Stimulated activated naive CD8-positive, alpha-beta T cell treated with anti-CD3 and anti-CD28 coated beads, Interleukin-15, Interleukin-2, amounts not matched to agents 100 U/mL and 50 U/mL, for 24 hours (primary cell): Measurements from ENCODE around the gene CFB.
A peak's percentile ranks its signal among the peaks of the same experiment; 100 is the strongest.

Experiments used
- ATAC-seq: fragments of 150-1000 bp; cut with Tn5 transposase; one replicate; pipeline ENCODE4 v1.10.0; 2021
- DNase-seq: peaks from one replicate; pipeline ENCODE4 v3.0.0; 2021

The CFB gene

GRCh38 chr6:31948753-31949413 lies 3.0 kb downstream of the CFB start:
- DNase-seq, result no peak
- no peak for ATAC-seq

DNA sequence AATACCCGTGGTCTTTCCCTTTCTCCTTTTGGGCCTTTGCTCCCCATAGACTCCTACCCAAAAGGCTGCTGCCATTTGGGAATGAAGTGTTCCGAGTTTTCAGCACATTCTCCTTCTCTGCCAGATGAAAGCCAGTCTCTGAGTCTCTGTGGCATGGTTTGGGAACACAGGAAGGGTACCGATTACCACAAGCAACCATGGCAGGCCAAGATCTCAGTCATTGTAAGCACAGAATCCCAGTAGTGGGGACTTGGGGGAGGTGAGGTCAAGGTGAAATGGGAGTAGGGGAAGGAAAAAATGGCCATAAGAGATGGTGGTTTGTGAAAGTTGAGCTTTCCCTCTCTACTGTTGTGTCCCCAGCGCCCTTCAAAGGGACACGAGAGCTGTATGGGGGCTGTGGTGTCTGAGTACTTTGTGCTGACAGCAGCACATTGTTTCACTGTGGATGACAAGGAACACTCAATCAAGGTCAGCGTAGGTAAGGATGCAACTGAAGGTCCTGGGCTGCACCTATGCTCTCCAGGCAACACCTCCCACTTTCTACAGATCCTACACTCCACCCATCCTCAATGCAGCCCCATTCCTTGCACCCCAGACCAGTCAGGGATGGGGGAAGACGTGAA lies 4.1 kb downstream of the CFB start:
- DNase-seq, result no peak
- no peak for ATAC-seq

DNA sequence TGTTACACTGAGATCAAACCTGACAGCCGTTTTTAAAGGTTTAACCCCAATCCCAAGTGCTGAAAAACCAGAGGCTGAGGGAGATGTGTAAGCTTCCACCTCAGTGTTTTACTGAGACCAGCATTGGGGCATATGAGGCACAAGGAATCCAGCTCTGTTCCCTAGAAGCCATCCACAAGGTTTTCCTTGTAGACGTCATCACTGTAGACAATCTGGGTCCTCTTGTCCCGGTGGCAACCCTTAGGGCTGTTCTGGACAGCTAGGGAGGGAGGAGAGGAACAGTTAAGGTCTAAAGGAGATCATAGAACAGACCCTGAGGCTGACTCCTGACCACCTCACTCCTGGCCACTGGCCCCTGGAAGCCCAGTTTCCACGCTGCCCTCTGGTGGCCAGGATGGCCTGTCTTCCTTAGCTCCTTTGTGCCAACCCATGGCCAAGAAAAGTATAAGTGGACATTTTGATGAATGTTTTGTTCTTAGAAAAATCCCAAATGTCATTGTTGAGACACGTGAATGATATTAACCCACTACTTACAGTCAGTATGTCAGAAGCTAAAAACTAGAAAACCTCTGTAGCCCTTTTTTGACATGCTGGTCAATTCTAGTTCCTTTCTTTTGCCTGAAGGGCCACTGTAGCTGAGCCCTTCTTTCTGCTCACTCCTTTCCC lies 6.4 kb downstream of the CFB start:
- DNase-seq, result peak; percentile 67
- ATAC-seq, result no peak

GRCh38 chr6:31952890-31953289 lies 7.0 kb downstream of the CFB start:
- DNase-seq (no peak), ATAC-seq (no peak)

DNA sequence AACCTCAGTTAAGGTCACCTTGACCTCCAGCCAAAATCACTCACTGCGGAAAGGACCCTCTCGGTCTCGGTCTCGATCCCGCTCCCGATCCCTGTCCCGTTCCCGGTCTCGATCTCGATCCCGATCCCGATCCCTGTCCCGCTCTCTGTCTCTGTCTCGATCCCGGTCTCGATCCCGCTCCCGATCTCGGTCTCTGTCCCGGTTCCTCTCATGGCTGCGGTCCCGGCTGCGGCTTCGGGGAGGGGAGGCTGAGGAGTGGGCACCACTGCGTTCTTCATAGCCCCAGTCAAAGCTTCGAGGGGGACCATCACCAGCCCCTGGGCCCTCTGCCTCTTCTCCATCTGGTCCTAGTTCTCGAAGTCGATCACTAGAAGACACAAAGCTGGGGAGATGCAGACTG lies 8.6 kb downstream of the CFB start:
- ATAC-seq (no peak), DNase-seq (no peak)

- no peak for ATAC-seq
These were observed 10.9 kb downstream of the CFB start for GRCh38 chr6:31956796-31957195.

DNA sequence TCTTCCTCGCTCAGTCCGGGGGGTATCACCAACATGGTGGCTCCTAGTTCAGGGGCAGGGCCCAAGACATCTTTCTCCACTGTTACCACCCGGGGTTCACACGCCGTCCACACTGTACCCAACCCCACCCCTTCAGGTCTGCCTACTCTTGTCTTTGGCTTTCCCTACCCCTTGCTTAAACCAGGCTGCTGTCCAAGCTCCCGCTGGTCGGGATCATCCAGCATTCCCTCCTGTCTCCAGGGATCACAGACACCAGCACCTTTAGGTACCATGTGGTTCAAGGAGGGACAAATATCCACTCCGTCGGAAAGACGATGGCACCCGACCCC lies 12.5 kb downstream of the CFB start:
- DNase-seq, result no peak
- no peak for ATAC-seq

More at GRCh38 chr6:31956796-31957195, 10.9 kb downstream of the CFB start:
- no peak for DNase-seq

- DNase-seq (peak; percentile 99), ATAC-seq (peak; percentile 100)
These were observed 13.1 kb downstream of the CFB start, which contains the start of the genes NELFE and SKIC2 for GRCh38 chr6:31958741-31959739. NELFE (minus strand) TSS chr6:31958971; CDS start chr6:31958446, 525 bp downstream. SKIC2 (plus strand) TSS chr6:31959175; CDS start chr6:31959193, 18 bp downstream.

GRCh38 chr6:31961616-31962015 lies 15.7 kb downstream of the CFB start:
- no peak for DNase-seq
- no peak for ATAC-seq

DNA sequence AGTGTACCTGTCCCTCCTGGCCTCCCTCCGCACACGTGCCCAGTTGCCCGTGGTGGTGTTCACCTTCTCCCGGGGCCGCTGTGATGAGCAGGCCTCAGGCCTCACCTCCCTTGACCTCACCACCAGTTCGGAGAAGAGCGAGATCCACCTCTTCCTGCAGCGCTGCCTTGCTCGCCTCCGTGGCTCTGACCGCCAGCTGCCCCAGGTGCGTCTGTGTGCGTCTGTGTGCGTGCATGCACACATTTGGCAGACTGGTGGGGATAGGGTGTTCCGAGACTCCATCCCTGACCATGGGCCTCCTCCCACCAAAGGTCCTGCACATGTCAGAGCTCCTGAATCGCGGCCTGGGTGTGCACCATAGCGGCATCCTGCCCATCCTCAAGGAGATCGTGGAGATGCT lies 18.0 kb downstream of the CFB start:
- ATAC-seq (no peak), DNase-seq (no peak)

- no peak for DNase-seq
- ATAC-seq, result no peak
These were observed 19.8 kb downstream of the CFB start for GRCh38 chr6:31965700-31966099.

GRCh38 chr6:31966506-31966905 lies 20.6 kb downstream of the CFB start:
- no peak for DNase-seq

GRCh38 chr6:31966997-31967925 lies 21.4 kb downstream of the CFB start:
- ATAC-seq (no peak), DNase-seq (no peak)

More at GRCh38 chr6:31966506-31966905, 20.6 kb downstream of the CFB start:
- ATAC-seq, result no peak

- DNase-seq, result no peak
- no peak for ATAC-seq
These were observed 22.0 kb downstream of the CFB start for GRCh38 chr6:31967926-31968320.

- no peak for DNase-seq
These were observed 22.4 kb downstream of the CFB start for GRCh38 chr6:31968326-31968725.

GRCh38 chr6:31968791-31969711 lies 23.2 kb downstream of the CFB start:
- DNase-seq, result no peak
- no peak for ATAC-seq

More at GRCh38 chr6:31968326-31968725, 22.4 kb downstream of the CFB start:
- ATAC-seq, result no peak

- no peak for DNase-seq
- ATAC-seq, result no peak
These were observed 24.1 kb downstream of the CFB start for GRCh38 chr6:31969712-31970603.

- ATAC-seq, result no peak
- DNase-seq, result no peak
These were observed 24.8 kb downstream of the CFB start for GRCh38 chr6:31970604-31971271.
